Colonic mucosa (tissue), 4 donors: ENCODE data around the gene MAST2. TPM values are rescaled to one million over a fixed set of nuclear protein-coding genes. Genes with fewer than 3 reads are reported as not detected.

Source experiments
- DNase-seq: peaks from one replicate; pipeline ENCODE4 v3.0.0-alpha.2; 2020
- H3K27ac ChIP-seq: fragments of 200-600 bp; one replicate; pipeline ENCODE4 v1.8.0; 2021
- H3K27me3 ChIP-seq: fragments of 200-600 bp; one replicate; pipeline ENCODE4 v1.8.0; 2021
- H3K36me3 ChIP-seq: fragments of 200-600 bp; one replicate; pipeline ENCODE4 v1.8.0; 2021
- H3K4me1 ChIP-seq: fragments of 200-600 bp; one replicate; pipeline ENCODE4 v1.8.0; 2021; ENCODE audit warnings: mild to moderate bottlenecking
- H3K4me3 ChIP-seq: fragments of 200-600 bp; one replicate; pipeline ENCODE4 v1.8.0; 2021
- H3K9ac ChIP-seq, 2 donors: one replicate each; pipeline ENCODE4 v1.7.0; 2013; ENCODE audit warnings: control low read depth in 2 of 2, low read depth in 2 of 2, low read length in 2 of 2
- H3K9me3 ChIP-seq: fragments of 200-600 bp; one replicate; pipeline ENCODE4 v1.8.0; 2021
- CTCF ChIP-seq: fragments of 200-600 bp; IDR thresholded peaks from one replicate; pipeline ENCODE4 v1.8.0; 2022; ENCODE audit warnings: antibody characterized with exemption, mild to moderate bottlenecking
- intact Hi-C: fragments of 100-400 bp; cut with DNase I; formaldehyde crosslinking; loops from one replicate; pipeline ENCODE4 v1.14.1; 2022
- total RNA-seq, 2 donors: library from RNA; stranded (reverse); fragmentation: NEBNext Ultra II Directional in 1 of 2; extraction: Animal tissue kit (Norgen Biotek cat#: 25700) in 1 of 2; gene quantifications; one replicate each; pipeline ENCODE4 v1.2.1, GENCODE V29; 2021
- donor health status: healthy.
- donor health status: DM: no; HTN: no; CAD: no.
- donor health status: DM: no; HTN: no; CAD: no.

Gene MAST2
- total RNA-seq, 2 donors from 2014 or later, result 76.3 to 79.1 TPM

DNA sequence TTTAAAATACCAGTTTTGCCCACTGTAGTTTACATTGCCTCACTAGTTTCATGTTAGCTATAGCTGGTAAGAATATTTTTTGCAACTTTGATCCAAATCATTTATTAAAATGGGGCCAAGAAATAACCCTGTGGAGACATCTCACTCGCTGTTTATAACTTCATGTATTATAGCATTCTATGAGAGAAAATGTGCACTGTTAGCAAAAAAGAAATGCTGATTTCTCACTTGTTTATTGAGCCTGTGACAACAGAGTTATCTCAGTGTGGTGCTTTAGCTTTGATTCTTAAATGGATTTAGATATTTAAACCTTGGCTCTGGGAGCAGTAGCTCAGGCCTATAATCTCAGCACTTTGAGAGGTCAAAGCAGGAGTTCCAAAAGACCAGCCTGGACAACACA, 201.1 kb downstream of the MAST2 start:
- Histone ChIP-seq H3K9ac (no peak overlapping the region), H3K4me3 (no peak overlapping the region), H3K27me3 (no peaks in the 10 kb centered on the region), H3K9me3 (no peaks in the 10 kb centered on the region), H3K4me1 (no peaks in the 10 kb centered on the region), H3K36me3 (peaks cover 8% of the 10 kb centered on the region), H3K27ac (no peak overlapping the region)
- no peak for TF ChIP-seq CTCF
- intact Hi-C loops, result no loop called here
- DNase-seq, result no peak

- no peaks in the 10 kb centered on the region for H3K4me1 ChIP-seq
- DNase-seq, result no peak
- H3K36me3 ChIP-seq, result peaks cover 10% of the 10 kb centered on the region
- H3K27ac ChIP-seq, result no peak overlapping the region
- no peak for TF ChIP-seq CTCF
- H3K9me3 ChIP-seq, result no peaks in the 10 kb centered on the region
- intact Hi-C loops, result no loop called here
- H3K27me3 ChIP-seq, result no peaks in the 10 kb centered on the region
- H3K9ac ChIP-seq, result no peak overlapping the region
- H3K4me3 ChIP-seq, result no peak overlapping the region
Observed at GRCh38 chr1:46005594-46005993, 202.2 kb downstream of the MAST2 start.

- peaks cover 16% of the 10 kb centered on the region for H3K36me3 ChIP-seq
- intact Hi-C loops, result no loop called here
- no peaks in the 10 kb centered on the region for H3K9me3 ChIP-seq
- TF ChIP-seq CTCF, result no peak
- H3K9ac ChIP-seq, result no peak overlapping the region
- no peaks in the 10 kb centered on the region for H3K4me1 ChIP-seq
- no peak for DNase-seq
- H3K27ac ChIP-seq, result no peak overlapping the region
- no peak overlapping the region for H3K4me3 ChIP-seq
- no peaks in the 10 kb centered on the region for H3K27me3 ChIP-seq
Observed at GRCh38 chr1:46008585-46008984, 205.2 kb downstream of the MAST2 start.

DNA sequence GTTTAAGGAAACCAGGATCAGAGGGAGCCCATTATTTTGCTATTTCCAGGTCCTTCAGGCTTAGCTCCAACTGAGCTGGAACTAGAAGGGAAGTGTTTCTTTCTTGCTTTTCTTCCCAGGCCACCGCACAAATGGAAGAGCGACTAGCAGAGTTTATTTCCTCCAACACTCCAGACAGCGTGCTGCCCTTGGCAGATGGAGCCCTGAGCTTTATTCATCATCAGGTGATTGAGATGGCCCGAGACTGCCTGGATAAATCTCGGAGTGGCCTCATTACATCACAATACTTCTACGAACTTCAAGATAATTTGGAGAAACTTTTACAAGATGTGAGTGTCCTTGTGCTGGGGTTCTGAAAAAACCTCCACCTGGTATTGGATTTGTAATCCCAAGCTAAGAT, 207.2 kb downstream of the MAST2 start:
- Histone ChIP-seq H3K9ac (no peak overlapping the region), H3K27ac (no peak overlapping the region), H3K4me1 (no peaks in the 10 kb centered on the region), H3K9me3 (no peaks in the 10 kb centered on the region), H3K36me3 (peaks cover 16% of the 10 kb centered on the region), H3K4me3 (no peak overlapping the region), H3K27me3 (no peaks in the 10 kb centered on the region)
- TF ChIP-seq CTCF, result no peak
- intact Hi-C loops, result no loop called here
- DNase-seq, result no peak

GRCh38 chr1:46011121-46011695, 207.8 kb downstream of the MAST2 start:
- TF ChIP-seq CTCF, result no peak
- Histone ChIP-seq H3K36me3 (peaks cover 16% of the 10 kb centered on the region), H3K27ac (no peak overlapping the region), H3K9ac (no peak overlapping the region), H3K4me1 (no peaks in the 10 kb centered on the region), H3K4me3 (no peak overlapping the region), H3K27me3 (no peaks in the 10 kb centered on the region), H3K9me3 (no peaks in the 10 kb centered on the region)
- no peak for DNase-seq
- intact Hi-C loops, result no loop called here

GRCh38 chr1:46012236-46012635, 208.8 kb downstream of the MAST2 start:
- Histone ChIP-seq H3K36me3 (peaks cover 16% of the 10 kb centered on the region), H3K9ac (no peak overlapping the region), H3K9me3 (no peaks in the 10 kb centered on the region), H3K4me1 (no peaks in the 10 kb centered on the region), H3K27ac (no peak overlapping the region), H3K4me3 (no peak overlapping the region), H3K27me3 (no peaks in the 10 kb centered on the region)
- no peak for TF ChIP-seq CTCF
- intact Hi-C loops, result no loop called here
- DNase-seq, result no peak
